Osteoblast (primary cell): ENCODE measurements around the gene ZNF860. TPM values are rescaled to one million over a fixed set of nuclear protein-coding genes. Genes with fewer than 3 reads are reported as not detected.

Source experiments
- DNase-seq: peaks from one replicate; pipeline ENCODE4 v3.0.0; 2011; ENCODE audit warnings: low spot score, mixed read lengths; ENCODE audit not compliant: insufficient read length; ENCODE audit errors: missing footprints
- H2AFZ ChIP-seq: 2 replicates; pipeline ENCODE4 v1.6.0; 2011; ENCODE audit warnings: mild to moderate bottlenecking, low read length
- H3K27ac ChIP-seq: 2 replicates; pipeline ENCODE4 v1.5.1; 2011; ENCODE audit warnings: mild to moderate bottlenecking, low read depth, low read length, moderate library complexity
- H3K27me3 ChIP-seq: 2 replicates; pipeline ENCODE4 v1.6.0; 2012; ENCODE audit warnings: mild to moderate bottlenecking, control low read depth, inconsistent platforms, low read length, moderate library complexity; ENCODE audit not compliant: insufficient read depth
- H3K36me3 ChIP-seq: 2 replicates; pipeline ENCODE4 v1.5.1; 2011; ENCODE audit warnings: mild to moderate bottlenecking, low read length, control low read depth, moderate library complexity; ENCODE audit not compliant: insufficient read depth
- H3K4me1 ChIP-seq: 2 replicates; pipeline ENCODE4 v1.5.1; 2011; ENCODE audit warnings: mild to moderate bottlenecking, low read length, control low read depth, moderate library complexity; ENCODE audit not compliant: insufficient read depth
- H3K4me2 ChIP-seq: 2 replicates; pipeline ENCODE4 v1.6.0; 2011; ENCODE audit warnings: mild to moderate bottlenecking, low read length; ENCODE audit not compliant: insufficient read depth
- H3K4me3 ChIP-seq: fragments of 200-600 bp; sonication (generic); 3 replicates; pipeline ENCODE4 v1.5.1; 2012; ENCODE audit warnings: mild to moderate bottlenecking, low read length, inconsistent platforms; ENCODE audit not compliant: insufficient read depth
- H3K79me2 ChIP-seq: 2 replicates; pipeline ENCODE4 v1.6.0; 2012; ENCODE audit warnings: mild to moderate bottlenecking, low read length, control low read depth, inconsistent platforms; ENCODE audit not compliant: insufficient read depth
- H3K9me3 ChIP-seq: 2 replicates; pipeline ENCODE4 v1.5.1; 2011; ENCODE audit warnings: low read depth, low read length, control low read depth
- H4K20me1 ChIP-seq: 2 replicates; pipeline ENCODE4 v1.6.0; 2012; ENCODE audit warnings: mild to moderate bottlenecking, low read length, control low read depth; ENCODE audit not compliant: insufficient read depth
- CTCF ChIP-seq: IDR thresholded peaks from 2 replicates; pipeline ENCODE4 v1.5.1; 2011; ENCODE audit warnings: mild to moderate bottlenecking, low read depth, low read length, moderate library complexity; ENCODE audit errors: extremely low read depth
- small RNA-seq: library from RNA; depleted of rRNA; stranded (forward); fragments of <200 nt; gene quantifications from one replicate; pipeline ENCODE3, GENCODE V24; 2012
- total RNA-seq: library from RNA; depleted of rRNA; stranded (reverse); fragments of >200 nt; gene quantifications from 2 replicates; pipeline ENCODE4 v1.2.3, GENCODE V29; 2012

Gene ZNF860
- total RNA-seq, 1 donor: 0.72 TPM

- no peak overlapping the region for H3K27ac ChIP-seq
- no peak for DNase-seq
- H3K4me3 ChIP-seq: no peak overlapping the region
- no peaks in the 10 kb centered on the region for H3K9me3 ChIP-seq
- no peak overlapping the region for H2AFZ ChIP-seq
- H3K79me2 ChIP-seq: no peaks in the 10 kb centered on the region
- H3K4me1 ChIP-seq: no peaks in the 10 kb centered on the region
- no peaks in the 10 kb centered on the region for H4K20me1 ChIP-seq
- H3K36me3 ChIP-seq: no peaks in the 10 kb centered on the region
- TF ChIP-seq CTCF: no peak
- no peak overlapping the region for H3K4me2 ChIP-seq
- no peaks in the 10 kb centered on the region for H3K27me3 ChIP-seq
These were observed 41.4 kb downstream of the ZNF860 start for GRCh38 chr3:32022947-32023346.

DNA sequence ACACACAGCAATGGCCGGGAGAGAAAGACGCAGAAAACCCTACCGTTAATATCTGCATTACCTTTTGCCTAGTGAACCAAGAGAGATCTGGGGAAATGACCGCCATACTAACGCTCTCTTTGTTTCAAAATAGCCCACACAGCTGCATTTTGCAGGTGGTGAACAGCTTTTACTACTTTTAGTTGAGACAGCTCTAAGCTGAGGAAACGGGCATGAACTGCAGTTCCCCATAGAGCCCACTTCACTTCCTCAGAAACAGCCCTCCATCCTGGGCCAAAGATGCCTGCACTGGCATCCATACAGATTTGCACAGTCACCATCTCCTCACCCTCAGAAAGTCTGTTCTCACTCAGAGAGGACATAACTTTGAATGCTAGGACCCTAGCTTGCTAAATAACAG, 45.0 kb downstream of the ZNF860 start:
- H4K20me1 ChIP-seq: no peaks in the 10 kb centered on the region
- TF ChIP-seq CTCF: no peak
- no peak overlapping the region for H3K4me2 ChIP-seq
- no peak overlapping the region for H3K4me3 ChIP-seq
- H3K27me3 ChIP-seq: no peaks in the 10 kb centered on the region
- H2AFZ ChIP-seq: no peak overlapping the region
- no peak for DNase-seq
- no peaks in the 10 kb centered on the region for H3K36me3 ChIP-seq
- H3K27ac ChIP-seq: no peak overlapping the region
- H3K4me1 ChIP-seq: no peaks in the 10 kb centered on the region
- H3K9me3 ChIP-seq: no peaks in the 10 kb centered on the region
- H3K79me2 ChIP-seq: no peaks in the 10 kb centered on the region

- Histone ChIP-seq H3K27ac (no peak overlapping the region), H3K4me3 (no peak overlapping the region), H3K27me3 (no peaks in the 10 kb centered on the region), H3K4me1 (no peaks in the 10 kb centered on the region), H3K79me2 (no peaks in the 10 kb centered on the region), H3K9me3 (peaks cover 2% of the 10 kb centered on the region), H3K4me2 (no peak overlapping the region), H3K36me3 (no peaks in the 10 kb centered on the region), H2AFZ (peak overlapping the region; percentile 82), H4K20me1 (no peaks in the 10 kb centered on the region)
- no peak for DNase-seq
- no peak for TF ChIP-seq CTCF
These were observed 56.4 kb downstream of the ZNF860 start for GRCh38 chr3:32037932-32038267.

GRCh38 chr3:32041316-32041715, 59.8 kb downstream of the ZNF860 start:
- Histone ChIP-seq H4K20me1 (no peaks in the 10 kb centered on the region), H3K4me1 (peaks cover 14% of the 10 kb centered on the region), H3K4me3 (no peak overlapping the region), H2AFZ (no peak overlapping the region), H3K27ac (no peak overlapping the region), H3K27me3 (no peaks in the 10 kb centered on the region), H3K4me2 (no peak overlapping the region), H3K79me2 (no peaks in the 10 kb centered on the region), H3K9me3 (peaks cover 2% of the 10 kb centered on the region), H3K36me3 (no peaks in the 10 kb centered on the region)
- DNase-seq: no peak
- TF ChIP-seq CTCF: no peak

Small RNAs within 50 kb of the gene (small RNA-seq; reads per million reads assigned to genes)
- gene RF00402: not detected

Other genes starting within 250 kb of the ZNF860 start
- gene OSBPL10, start 488 bp upstream of the ZNF860 start, total RNA-seq: 25.0 and 29.0 TPM in 2 replicates
- gene GPD1L, start 124.9 kb downstream of the ZNF860 start, total RNA-seq: 10.1 and 11.5 TPM in 2 replicates